ENCODE measurements around the gene RPS8. TPM values are rescaled to one million over a fixed set of nuclear protein-coding genes. Genes with fewer than 3 reads are reported as not detected.

Gene RPS8
- total RNA-seq, 1 donor from 2014 or later: 4,281 TPM

DNA sequence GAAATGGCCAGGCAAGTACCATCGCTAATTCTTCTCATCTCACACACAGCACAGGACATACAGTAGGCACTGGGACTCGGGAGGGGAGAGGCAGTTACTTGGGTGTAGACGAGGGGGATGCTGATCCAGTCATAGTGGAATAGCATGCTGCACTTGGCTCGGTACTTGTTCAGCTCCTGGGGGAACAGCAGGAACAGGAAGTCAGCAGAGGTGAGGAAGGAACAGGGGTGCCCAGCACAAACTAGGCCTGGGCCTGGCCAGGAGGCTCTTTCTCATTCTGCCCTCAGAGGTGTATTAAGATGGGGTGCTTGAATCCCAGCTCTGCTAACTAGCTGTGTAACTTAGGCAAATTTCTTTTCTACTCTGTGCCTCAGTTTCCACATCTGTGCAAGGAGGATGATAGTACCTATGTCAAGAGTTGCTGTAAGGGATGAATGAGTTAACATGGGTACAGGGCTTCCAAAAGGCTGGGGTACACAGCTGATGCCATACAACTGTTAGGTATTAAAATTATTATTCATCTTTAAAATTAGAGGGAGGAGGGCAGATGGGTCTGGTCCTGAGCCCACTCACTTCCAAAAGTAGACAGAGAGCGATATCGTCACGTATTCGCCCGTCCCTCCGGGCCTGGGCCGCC lies 10.3 kb downstream of the RPS8 start:
- Histone ChIP-seq H3K27me3 (peaks cover 36% of the 10 kb centered on the region), H3K9ac (no peak overlapping the region), H3K4me3 (peak overlapping the region; percentile 45), H2AFZ (replicated peaks) (peak overlapping the region; percentile 80), H3K36me3 (no peaks in the 10 kb centered on the region), H3K79me2 (ENCODE audit: low read depth) (no peaks in the 10 kb centered on the region), H3K9me3 (ENCODE audit: low read depth) (no peaks in the 10 kb centered on the region), H4K20me1 (ENCODE audit: low read depth) (peaks cover 2% of the 10 kb centered on the region), H3K4me1 (peaks cover 18% of the 10 kb centered on the region), H3F3A (ENCODE audit: low read depth) (peaks cover 46% of the 10 kb centered on the region), H3K4me2 (peak overlapping the region; percentile 76), H3K27ac (no peak overlapping the region)
- Mint-ChIP-seq H3K27me3 (ENCODE audit: insufficient read depth, low read depth) (peaks cover 10% of the 10 kb centered on the region), H3K36me3 (peaks cover 8% of the 10 kb centered on the region), H3K27ac (no peak overlapping the region), H3K9me3 (no peaks in the 10 kb centered on the region), H3K4me1 (peaks cover 24% of the 10 kb centered on the region), H3K4me3 (peak overlapping the region; percentile 64)
- TF ChIP-seq, protein P1, sequence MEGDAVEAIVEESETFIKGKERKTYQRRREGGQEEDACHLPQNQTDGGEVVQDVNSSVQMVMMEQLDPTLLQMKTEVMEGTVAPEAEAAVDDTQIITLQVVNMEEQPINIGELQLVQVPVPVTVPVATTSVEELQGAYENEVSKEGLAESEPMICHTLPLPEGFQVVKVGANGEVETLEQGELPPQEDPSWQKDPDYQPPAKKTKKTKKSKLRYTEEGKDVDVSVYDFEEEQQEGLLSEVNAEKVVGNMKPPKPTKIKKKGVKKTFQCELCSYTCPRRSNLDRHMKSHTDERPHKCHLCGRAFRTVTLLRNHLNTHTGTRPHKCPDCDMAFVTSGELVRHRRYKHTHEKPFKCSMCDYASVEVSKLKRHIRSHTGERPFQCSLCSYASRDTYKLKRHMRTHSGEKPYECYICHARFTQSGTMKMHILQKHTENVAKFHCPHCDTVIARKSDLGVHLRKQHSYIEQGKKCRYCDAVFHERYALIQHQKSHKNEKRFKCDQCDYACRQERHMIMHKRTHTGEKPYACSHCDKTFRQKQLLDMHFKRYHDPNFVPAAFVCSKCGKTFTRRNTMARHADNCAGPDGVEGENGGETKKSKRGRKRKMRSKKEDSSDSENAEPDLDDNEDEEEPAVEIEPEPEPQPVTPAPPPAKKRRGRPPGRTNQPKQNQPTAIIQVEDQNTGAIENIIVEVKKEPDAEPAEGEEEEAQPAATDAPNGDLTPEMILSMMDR (IDR thresholded peaks at IDR 0.05): no peak
- no peak for TF ChIP-seq EZH2 (IDR thresholded peaks at IDR 0.05)
- TF ChIP-seq EZH2phosphoT487 (IDR thresholded peaks at IDR 0.05): no peak
- no peak for DNase-seq (ENCODE audit: low spot score)

DNA sequence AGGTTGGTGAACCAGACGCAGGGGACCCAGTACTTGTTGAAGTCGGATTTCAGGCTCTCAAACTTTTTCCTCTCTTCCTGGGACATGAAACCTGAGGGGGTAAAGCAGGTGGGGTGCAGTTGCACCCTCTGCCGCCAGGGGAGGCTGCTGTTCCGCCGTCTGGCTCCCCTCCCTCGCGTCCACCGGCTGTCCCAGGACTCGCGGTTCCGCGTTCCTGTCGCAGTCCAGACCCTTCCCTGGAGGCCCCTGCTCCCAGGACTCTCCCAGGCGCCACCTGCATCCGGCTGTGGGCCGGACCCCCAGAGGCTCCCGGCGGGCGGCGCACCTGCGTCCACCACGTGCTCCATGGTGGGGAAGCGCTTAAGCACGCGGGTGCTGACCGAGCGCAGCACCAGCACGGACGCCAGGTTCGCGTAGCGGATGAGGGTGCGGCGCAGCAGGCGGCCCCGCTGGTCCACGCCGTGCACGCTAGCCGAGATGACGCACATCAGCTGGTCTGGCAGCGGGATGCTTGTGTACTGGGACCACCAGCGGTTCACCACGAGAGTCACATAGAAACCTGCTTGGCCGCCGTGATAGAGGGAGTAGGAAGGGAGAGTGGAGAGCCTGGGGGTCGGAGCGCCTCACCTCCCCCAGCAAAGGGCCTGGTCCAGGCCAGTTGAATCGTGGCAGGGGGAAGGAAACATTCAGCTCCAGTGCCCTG lies 10.9 kb downstream of the RPS8 start:
- H3K9ac ChIP-seq: no peak overlapping the region
- H3K27me3 ChIP-seq: peaks cover 36% of the 10 kb centered on the region
- peak overlapping the region; percentile 67 for H3K4me3 Mint-ChIP-seq
- H3K9me3 Mint-ChIP-seq: no peaks in the 10 kb centered on the region
- H2AFZ ChIP-seq (replicated peaks): peak overlapping the region; percentile 80
- H3K27ac Mint-ChIP-seq: no peak overlapping the region
- H4K20me1 ChIP-seq (ENCODE audit: low read depth): no peaks in the 10 kb centered on the region
- H3K4me3 ChIP-seq: peak overlapping the region; percentile 45
- H3K27ac ChIP-seq: no peak overlapping the region
- peaks cover 28% of the 10 kb centered on the region for H3K4me1 Mint-ChIP-seq
- H3K9me3 ChIP-seq (ENCODE audit: low read depth): no peaks in the 10 kb centered on the region
- peaks cover 12% of the 10 kb centered on the region for H3K27me3 Mint-ChIP-seq (ENCODE audit: insufficient read depth, low read depth)
- H3K36me3 Mint-ChIP-seq: peaks cover 6% of the 10 kb centered on the region
- peaks cover 18% of the 10 kb centered on the region for H3K4me1 ChIP-seq
- H3F3A ChIP-seq (ENCODE audit: low read depth): peaks cover 40% of the 10 kb centered on the region
- no peaks in the 10 kb centered on the region for H3K36me3 ChIP-seq
- DNase-seq (ENCODE audit: low spot score): peak; percentile 84
- TF ChIP-seq, protein P1 (IDR thresholded peaks at IDR 0.05): peak; percentile 98
- no peak for TF ChIP-seq EZH2 (IDR thresholded peaks at IDR 0.05)
- no peaks in the 10 kb centered on the region for H3K79me2 ChIP-seq (ENCODE audit: low read depth)
- peak overlapping the region; percentile 76 for H3K4me2 ChIP-seq

DNA sequence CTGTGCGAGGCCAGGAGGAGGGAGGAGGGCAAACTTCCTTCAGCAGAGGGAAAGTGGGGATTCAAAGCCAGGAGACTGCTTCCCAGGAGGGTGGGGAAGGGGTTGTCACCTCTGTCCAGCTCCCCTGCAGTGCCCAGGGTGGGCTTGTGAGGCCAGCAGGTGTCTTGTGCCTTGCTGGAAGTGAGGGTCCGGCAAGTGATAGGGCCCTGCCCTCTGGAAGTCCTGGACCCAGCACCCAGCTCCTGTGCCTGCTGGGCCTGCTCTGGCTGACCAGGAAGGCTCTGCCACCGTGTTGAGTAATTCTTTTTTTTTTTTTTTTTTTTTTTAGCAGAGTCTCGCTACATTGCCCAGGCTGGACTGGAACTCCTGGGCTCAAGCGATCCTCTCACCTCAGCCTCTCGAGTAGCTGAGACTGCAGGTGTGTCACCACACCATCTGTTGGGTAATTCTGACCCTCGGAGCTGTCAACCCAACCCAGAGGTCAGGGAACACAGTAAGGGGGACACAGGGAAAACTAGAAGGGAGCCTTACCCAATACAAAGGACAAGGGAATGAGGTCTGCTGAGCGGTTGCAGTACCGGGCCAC lies 11.6 kb downstream of the RPS8 start:
- DNase-seq (ENCODE audit: low spot score): no peak
- Mint-ChIP-seq H3K27ac (no peak overlapping the region), H3K9me3 (no peaks in the 10 kb centered on the region), H3K36me3 (peaks cover 2% of the 10 kb centered on the region), H3K27me3 (ENCODE audit: insufficient read depth, low read depth) (peaks cover 12% of the 10 kb centered on the region), H3K4me3 (peak overlapping the region; percentile 67), H3K4me1 (peaks cover 30% of the 10 kb centered on the region)
- Histone ChIP-seq H3K9ac (no peak overlapping the region), H3F3A (ENCODE audit: low read depth) (peaks cover 33% of the 10 kb centered on the region), H3K4me3 (peak overlapping the region; percentile 45), H3K36me3 (no peaks in the 10 kb centered on the region), H3K4me2 (peak overlapping the region; percentile 76), H3K27me3 (peaks cover 36% of the 10 kb centered on the region), H4K20me1 (ENCODE audit: low read depth) (no peaks in the 10 kb centered on the region), H2AFZ (replicated peaks) (peak overlapping the region; percentile 80), H3K9me3 (ENCODE audit: low read depth) (no peaks in the 10 kb centered on the region), H3K79me2 (ENCODE audit: low read depth) (no peaks in the 10 kb centered on the region), H3K27ac (no peak overlapping the region), H3K4me1 (peaks cover 18% of the 10 kb centered on the region)
- TF ChIP-seq EZH2 (IDR thresholded peaks at IDR 0.05): no peak
- TF ChIP-seq EZH2phosphoT487 (IDR thresholded peaks at IDR 0.05): no peak
- TF ChIP-seq, protein P1 (IDR thresholded peaks at IDR 0.05): no peak
